HepG2 (cell line): Measurements from ENCODE around the gene SOX13. TPM values are rescaled to one million over a fixed set of nuclear protein-coding genes. Genes with fewer than 3 reads are reported as not detected.

Experiments
- CAMTA2 ChIP-seq: sonication (generic); formaldehyde crosslinking; IDR thresholded peaks from 2 replicates; pipeline ENCODE4 v1.4.0; 2020; ENCODE audit warnings: mild to moderate bottlenecking, missing genetic modification reagents, borderline replicate concordance
- CHD4 ChIP-seq: fragments of 200-600 bp; sonication (generic); IDR thresholded peaks from 2 replicates; pipeline ENCODE4 v1.7.0; 2017; ENCODE audit warnings: mild to moderate bottlenecking, low read length, borderline replicate concordance
- KLF11 ChIP-seq: IDR thresholded peaks from 2 replicates; pipeline ENCODE4 v1.6.1; 2016; ENCODE audit warnings: missing compliant biosample characterization
- KMT2B ChIP-seq: IDR thresholded peaks from 2 replicates; pipeline ENCODE4 v1.6.1; 2016; ENCODE audit warnings: missing genetic modification reagents, missing compliant biosample characterization
- NFYB ChIP-seq: sonication (generic); formaldehyde crosslinking; IDR thresholded peaks from 2 replicates; pipeline ENCODE4 v1.4.0; 2020; ENCODE audit warnings: missing genetic modification reagents
- NR2F6 ChIP-seq, 2 experiments: IDR thresholded peaks; 2 replicates each; pipeline ENCODE4 v1.6.1; 2016; ENCODE audit warnings: antibody characterized with exemption in 1 of 2, mild to moderate bottlenecking in 1 of 2
- PAX8 ChIP-seq: sonication (generic); formaldehyde crosslinking; IDR thresholded peaks from 2 replicates; pipeline ENCODE4 v1.8.0; 2022; ENCODE audit warnings: mild to moderate bottlenecking, missing genetic modification reagents, borderline replicate concordance
- PCBP2 ChIP-seq: fragments of 200-400 bp; formaldehyde crosslinking; optimal IDR thresholded peaks from 2 replicates; pipeline ENCODE3; 2018; ENCODE audit warnings: low read length, low read depth; ENCODE audit not compliant: poor library complexity, severe bottlenecking
- POGK ChIP-seq: sonication (generic); formaldehyde crosslinking; conservative IDR thresholded peaks from 2 replicates; pipeline ENCODE4 v1.8.0; 2022; ENCODE audit warnings: mild to moderate bottlenecking, moderate library complexity, missing genetic modification reagents
- SYNCRIP ChIP-seq: fragments of 200-400 bp; formaldehyde crosslinking; IDR thresholded peaks from 2 replicates; pipeline ENCODE4 v1.6.1; 2018; ENCODE audit warnings: mild to moderate bottlenecking, low read depth, low read length; ENCODE audit not compliant: insufficient read depth
- XRCC5 ChIP-seq: fragments of 200-400 bp; formaldehyde crosslinking; optimal IDR thresholded peaks from 2 replicates; pipeline ENCODE3; 2017; ENCODE audit warnings: mild to moderate bottlenecking, low read length
- ZNF180 ChIP-seq: sonication (generic); formaldehyde crosslinking; IDR thresholded peaks from 2 replicates; pipeline ENCODE4 v1.4.0; 2020; ENCODE audit warnings: low read depth, missing genetic modification reagents, borderline replicate concordance
- ZNF232 ChIP-seq: sonication (generic); formaldehyde crosslinking; IDR thresholded peaks from 2 replicates; pipeline ENCODE4 v1.4.0; 2020; ENCODE audit warnings: missing genetic modification reagents, borderline replicate concordance
- ZNF407 ChIP-seq: sonication (generic); formaldehyde crosslinking; IDR thresholded peaks from one replicate; pipeline ENCODE4 v1.5.1; 2020; ENCODE audit warnings: mild to moderate bottlenecking, missing genetic modification reagents; ENCODE audit errors: not compliant biosample characterization
- polyA plus RNA-seq, 8 experiments: library from polyadenylated mRNA; depleted of rRNA in 3 of 8; stranded (reverse) in 7 of 8; unstranded in 1 of 8; fragments of >200 nt; fragmentation: Illumina TruSeq in 4 of 8; extraction: Trizol in 4 of 8; gene quantifications; 2 replicates each; pipeline versions ENCODE4 v1.2.1 to v1.2.3, GENCODE V29; 2011 to 2016; ENCODE audit warnings: low read depth in 4 of 8, missing spikeins in 1 of 8, mixed read lengths in 1 of 8; ENCODE audit not compliant: insufficient read depth in 1 of 8
- total RNA-seq, 5 experiments: library from RNA; depleted of rRNA; stranded (reverse); fragments of >200 nt; fragmentation: Illumina TruSeq; extraction: Trizol; gene quantifications; 2 replicates each; pipeline ENCODE4 v1.2.3, GENCODE V29; 2016; ENCODE audit warnings: low read depth in 1 of 5
- TF ChIP-seq, protein P1 (sequence below): IDR thresholded peaks from 2 replicates; pipeline ENCODE4 v1.6.1; 2018; ENCODE audit warnings: missing genetic modification reagents, mild to moderate bottlenecking, missing compliant biosample characterization
- TF ChIP-seq, protein P2 (sequence below): sonication (generic); formaldehyde crosslinking; IDR thresholded peaks from 2 replicates; pipeline ENCODE4 v1.8.1; 2023; ENCODE audit warnings: mild to moderate bottlenecking, moderate library complexity, missing genetic modification reagents

SOX13 gene
- total and polyA plus RNA-seq, 2 of the 13 experiments (the other 11 are each of a cell fraction or from before 2014, with no cell fraction given), result 13.3 to 15.8 TPM

- TF ChIP-seq NFYB (no peak), PAX8 (CRISPR knock-in tag) (no peak), NR2F6 (IDR thresholded peaks at IDR 0.05) (peak; percentile 51; the same call in 1 of the 2 replicates), NR2F6 (CRISPR knock-in tag; IDR thresholded peaks at IDR 0.05) (peak; percentile 48), POGK (CRISPR knock-in tag) (peak; percentile 88), ZNF180 (CRISPR knock-in tag) (no peak), CHD4 (no peak), SYNCRIP (no peak), XRCC5 (no peak), KMT2B (CRISPR knock-in tag) (no peak; the same call in 1 of the 2 replicates), KLF11 (no peak), ZNF232 (CRISPR knock-in tag) (peak; percentile 73; the same call in 1 of the 2 replicates), ZNF407 (no peak), CAMTA2 (CRISPR knock-in tag) (no peak), PCBP2 (no peak)
- TF ChIP-seq, protein P1, sequence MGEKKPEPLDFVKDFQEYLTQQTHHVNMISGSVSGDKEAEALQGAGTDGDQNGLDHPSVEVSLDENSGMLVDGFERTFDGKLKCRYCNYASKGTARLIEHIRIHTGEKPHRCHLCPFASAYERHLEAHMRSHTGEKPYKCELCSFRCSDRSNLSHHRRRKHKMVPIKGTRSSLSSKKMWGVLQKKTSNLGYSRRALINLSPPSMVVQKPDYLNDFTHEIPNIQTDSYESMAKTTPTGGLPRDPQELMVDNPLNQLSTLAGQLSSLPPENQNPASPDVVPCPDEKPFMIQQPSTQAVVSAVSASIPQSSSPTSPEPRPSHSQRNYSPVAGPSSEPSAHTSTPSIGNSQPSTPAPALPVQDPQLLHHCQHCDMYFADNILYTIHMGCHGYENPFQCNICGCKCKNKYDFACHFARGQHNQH (CRISPR knock-in tag), result no peak; the same call in 1 of the 2 replicates
- TF ChIP-seq, protein P2, sequence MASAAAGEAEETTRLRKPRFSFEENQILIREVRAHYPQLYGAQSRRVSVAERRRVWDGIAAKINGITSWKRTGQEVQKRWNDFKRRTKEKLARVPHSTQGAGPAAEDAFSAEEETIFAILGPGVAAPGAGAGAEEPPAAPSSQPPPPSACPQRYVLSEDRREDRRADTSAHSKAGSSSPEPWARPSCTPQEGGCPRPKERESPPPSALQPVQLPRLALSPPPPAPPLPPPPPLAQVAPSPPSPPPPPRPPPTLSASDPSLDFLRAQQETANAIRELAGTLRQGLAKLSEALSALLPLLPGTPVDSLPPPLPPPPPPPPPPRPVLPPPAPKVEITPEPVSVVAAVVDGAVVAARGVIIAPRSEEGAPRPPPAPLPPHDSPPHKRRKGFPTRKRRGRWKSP (CRISPR knock-in tag), result peak; percentile 89
Measured at GRCh38 chr1:204074274-204075138, 1.6 kb downstream of the SOX13 start (continued).
